ENCODE measurements around the gene CWF19L2. TPM values are rescaled to one million over a fixed set of nuclear protein-coding genes. Genes with fewer than 3 reads are reported as not detected.

The CWF19L2 gene
- total RNA-seq, 1 donor from 2014 or later = 7.9 TPM

GRCh38 chr11:107282195-107282594, 175.4 kb downstream of the CWF19L2 start:
- peaks cover 1% of the 10 kb centered on the region for H3K36me3 Mint-ChIP-seq (ENCODE audit: low read depth)
- H3K4me1 Mint-ChIP-seq (ENCODE audit: low read depth) = no peaks in the 10 kb centered on the region
- no peak for DNase-seq (ENCODE audit: low spot score)
- no peak for TF ChIP-seq CTCF (IDR thresholded peaks at IDR 0.05)
- H3K27me3 Mint-ChIP-seq (ENCODE audit: low read depth) = no peaks in the 10 kb centered on the region
- H3K27ac Mint-ChIP-seq (ENCODE audit: unreplicated experiment) = no peak overlapping the region
- peaks cover 22% of the 10 kb centered on the region for H3K9me3 Mint-ChIP-seq (ENCODE audit: low read depth)
- H3K4me3 Mint-ChIP-seq (ENCODE audit: unreplicated experiment) = no peak overlapping the region

Other genes with a start within 250 kb of the CWF19L2 start
- gene ALKBH8, start 107.9 kb upstream of the CWF19L2 start, total RNA-seq = 5.8 to 9.2 TPM (median 6.2 TPM) in 3 replicates
- gene ELMOD1, start 133.3 kb upstream of the CWF19L2 start, total RNA-seq = 0.15 TPM in 1 of 3 replicates, not detected in the others

All from chondrocyte (in vitro differentiated cells).